NCI-H2227 (cell line): ENCODE data around the gene FBF1.
"Not testable (repeated sequence)": the region's sequence is repeated elsewhere in the genome, so short reads cannot be mapped to it uniquely, and the experiment has no call there.

ENCODE experiments used
- DNase-seq: peaks from one replicate; lab custom pipeline; 2025; ENCODE audit not compliant: unreplicated experiment; lab: John Stamatoyannopoulos, UW

The FBF1 gene

DNA sequence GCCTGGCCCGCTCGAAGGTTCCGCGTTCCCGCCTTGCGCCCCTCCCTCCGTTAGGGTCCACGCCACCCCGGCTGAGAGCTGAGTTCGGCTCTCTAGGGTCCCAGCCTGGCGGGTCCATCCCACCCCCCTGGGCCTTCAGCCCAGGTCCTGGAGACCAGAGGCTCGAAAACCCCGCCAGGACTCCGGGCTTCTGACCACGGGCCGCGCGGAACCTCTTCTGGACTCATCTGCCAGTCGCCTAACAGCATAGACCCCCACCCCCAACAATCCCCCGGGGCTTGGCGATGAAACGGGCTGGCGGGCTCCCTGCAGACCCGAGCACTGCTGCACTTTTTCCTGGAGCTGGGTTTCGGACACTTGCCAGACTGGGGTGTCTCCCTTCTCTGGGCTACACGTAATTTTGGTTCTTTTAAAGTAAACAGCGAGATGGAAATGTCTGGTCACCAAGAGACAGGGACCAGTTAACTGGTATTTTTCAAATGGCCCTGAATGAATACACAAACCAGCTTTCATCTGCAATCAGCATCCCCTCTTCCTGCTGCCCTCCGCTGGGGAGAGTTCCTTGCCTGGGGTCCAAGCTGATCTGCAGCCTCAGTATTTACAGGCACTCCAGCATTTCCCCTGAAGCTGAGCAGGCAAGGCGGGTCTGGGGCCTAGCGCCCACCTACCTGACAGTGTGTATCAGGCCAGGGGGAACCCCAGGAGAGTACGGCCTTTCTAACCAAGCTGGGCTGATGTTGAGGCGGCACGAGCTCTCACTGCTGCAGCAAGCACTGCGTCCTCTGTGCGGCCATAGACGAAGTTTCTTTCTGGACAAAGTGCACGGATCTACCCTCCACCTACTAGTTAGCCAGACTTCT, 43.5 kb downstream of the FBF1 start:
- no peak for DNase-seq

DNA sequence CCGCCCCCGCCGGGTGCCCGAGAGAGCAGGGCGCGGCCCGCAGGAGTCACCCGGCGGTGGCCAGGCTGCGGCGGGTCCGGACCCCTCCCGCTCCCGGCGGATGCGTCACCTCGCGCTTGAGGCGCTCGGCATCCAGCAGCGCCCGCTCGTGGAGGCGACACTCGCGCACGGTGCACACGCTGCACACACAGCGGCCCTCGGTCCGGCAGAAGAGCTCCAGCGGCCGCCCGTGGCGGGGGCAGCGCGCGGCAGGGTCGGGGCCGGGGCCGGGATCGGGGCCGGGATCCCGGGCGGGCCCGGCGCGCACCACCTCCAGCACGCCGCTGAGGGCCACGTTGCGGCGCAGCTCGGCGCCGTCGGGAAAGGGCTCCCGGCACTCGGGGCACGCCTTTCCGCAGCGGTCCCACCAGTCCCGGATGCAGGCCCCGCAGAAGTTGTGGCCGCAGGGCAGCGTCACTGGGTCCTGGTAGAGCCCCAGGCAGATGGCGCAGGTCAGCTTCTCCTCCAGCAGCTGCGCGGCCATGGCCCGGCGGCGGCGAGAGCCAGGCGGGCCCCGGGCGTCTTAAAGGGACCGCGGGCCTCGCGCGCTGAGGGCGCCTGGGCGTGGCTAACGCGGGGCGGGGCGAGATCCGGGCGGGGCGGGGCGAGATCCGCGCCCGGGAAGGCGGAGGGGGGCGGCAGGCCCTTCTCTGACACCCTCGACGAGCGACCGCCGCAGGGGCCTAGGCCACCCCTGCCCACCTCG, 44.3 kb downstream of the FBF1 start, which contains the start of gene TRIM65:
TSS of gene TRIM65 (minus strand) at position 537 of the 745 bp plus-strand sequence. CDS start at position 523, 14 bp downstream.
- peak; percentile 51 for DNase-seq

DNA sequence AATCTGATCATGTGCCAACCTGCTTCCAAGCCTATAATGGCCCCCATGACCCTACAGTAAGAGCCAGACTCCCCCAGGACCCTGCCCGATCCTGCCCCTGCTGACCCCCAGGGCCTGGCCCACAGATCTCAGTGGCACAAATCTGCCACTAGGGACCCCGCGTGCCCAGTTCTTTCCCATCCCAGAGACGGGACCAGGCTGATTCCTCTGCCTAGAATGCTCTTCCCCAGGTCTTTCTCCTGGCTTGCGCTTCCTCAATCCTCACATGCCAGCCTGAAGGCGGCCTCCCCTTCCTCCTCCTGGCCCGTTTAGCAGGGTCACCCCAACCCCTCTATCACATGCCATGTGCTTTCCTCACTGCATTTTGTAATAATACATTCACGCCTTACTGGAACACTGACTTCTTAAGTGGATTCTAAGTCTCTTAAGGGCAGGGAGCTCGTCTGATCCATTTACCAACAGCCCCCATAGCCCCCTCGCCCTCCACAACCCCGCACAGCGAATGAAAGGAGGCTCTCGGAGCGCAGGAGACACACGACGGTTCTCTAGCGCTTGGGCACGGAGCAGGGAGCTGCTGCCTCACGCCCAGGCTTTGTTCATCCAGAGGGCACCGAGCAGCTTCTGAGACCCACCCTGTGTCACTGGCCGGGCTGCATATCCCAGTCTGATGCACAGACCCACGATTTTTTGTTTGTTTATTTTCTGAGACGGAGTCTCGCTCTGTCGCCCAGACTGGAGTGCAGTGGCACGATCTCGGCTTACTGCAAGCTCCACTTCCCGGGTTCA, 45.3 kb downstream of the FBF1 start:
- DNase-seq = no peak

DNA sequence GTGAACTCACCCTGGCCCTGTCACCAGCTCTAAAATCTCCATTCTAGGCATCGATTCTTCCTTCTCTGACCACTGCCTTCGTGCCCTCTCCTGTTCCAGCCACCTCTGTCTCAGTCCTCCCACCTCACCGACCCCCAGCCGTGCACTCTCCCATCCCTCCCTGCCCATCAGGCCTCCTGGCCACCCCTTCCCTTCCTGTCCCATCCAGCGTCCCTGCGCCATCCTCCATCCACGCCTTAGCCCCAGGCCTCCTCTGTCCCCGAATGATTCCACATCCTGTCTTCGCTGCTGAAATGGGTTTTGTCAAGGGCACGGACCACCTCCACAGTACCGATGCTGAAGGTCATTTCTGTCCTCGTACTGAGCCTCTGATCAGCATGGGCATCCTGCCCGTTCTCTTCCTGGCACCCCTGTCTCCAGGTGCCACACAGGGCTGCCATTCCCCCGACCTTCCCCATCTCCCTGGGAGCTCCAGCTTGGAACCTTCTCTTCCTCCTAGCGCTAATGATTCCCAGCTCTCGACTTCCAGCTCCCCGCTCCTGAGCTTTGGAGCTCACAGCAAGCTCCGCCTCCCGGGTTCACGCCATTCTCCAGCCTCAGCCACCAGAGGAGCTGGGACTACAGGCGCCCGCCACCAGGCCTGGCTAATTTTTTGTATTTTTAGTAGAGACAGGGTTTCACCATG, 46.7 kb downstream of the FBF1 start:
- DNase-seq = peak; percentile 42

DNA sequence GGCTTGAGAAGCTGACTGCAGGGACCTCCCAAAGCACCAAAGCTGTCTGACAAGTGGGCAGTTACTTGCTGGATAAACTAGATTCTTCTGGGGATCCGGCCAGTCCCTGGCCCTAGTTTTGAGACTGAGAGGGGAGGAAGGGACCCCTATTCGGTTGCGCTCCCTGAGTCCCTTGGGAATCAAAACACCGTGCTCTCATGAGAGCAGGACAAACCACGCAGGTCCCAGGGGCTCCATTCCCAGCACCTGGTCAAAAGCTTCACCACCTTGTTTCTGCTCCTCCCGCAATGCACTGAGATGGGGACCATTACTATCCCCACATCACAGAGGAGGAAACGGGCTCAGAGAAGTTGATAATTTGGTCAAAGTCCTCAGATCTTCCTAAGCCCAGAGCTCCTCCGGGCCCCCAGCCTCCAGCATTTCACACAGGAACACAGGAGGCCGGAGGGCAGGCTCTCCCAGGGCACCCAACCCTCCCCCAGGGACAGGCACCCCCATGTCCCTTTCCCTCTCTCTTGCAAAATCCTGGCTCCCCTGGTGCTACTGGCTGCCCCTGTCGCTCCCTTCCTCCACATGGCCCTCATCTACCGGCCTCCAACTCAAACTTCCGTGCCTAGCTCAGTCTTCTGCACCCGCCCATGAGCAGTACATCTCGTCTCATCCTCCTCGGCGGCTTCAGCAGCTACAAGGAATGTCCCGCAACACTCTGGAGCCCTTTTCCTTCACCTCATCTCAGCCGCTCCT, 47.4 kb downstream of the FBF1 start:
- DNase-seq = no peak

DNA sequence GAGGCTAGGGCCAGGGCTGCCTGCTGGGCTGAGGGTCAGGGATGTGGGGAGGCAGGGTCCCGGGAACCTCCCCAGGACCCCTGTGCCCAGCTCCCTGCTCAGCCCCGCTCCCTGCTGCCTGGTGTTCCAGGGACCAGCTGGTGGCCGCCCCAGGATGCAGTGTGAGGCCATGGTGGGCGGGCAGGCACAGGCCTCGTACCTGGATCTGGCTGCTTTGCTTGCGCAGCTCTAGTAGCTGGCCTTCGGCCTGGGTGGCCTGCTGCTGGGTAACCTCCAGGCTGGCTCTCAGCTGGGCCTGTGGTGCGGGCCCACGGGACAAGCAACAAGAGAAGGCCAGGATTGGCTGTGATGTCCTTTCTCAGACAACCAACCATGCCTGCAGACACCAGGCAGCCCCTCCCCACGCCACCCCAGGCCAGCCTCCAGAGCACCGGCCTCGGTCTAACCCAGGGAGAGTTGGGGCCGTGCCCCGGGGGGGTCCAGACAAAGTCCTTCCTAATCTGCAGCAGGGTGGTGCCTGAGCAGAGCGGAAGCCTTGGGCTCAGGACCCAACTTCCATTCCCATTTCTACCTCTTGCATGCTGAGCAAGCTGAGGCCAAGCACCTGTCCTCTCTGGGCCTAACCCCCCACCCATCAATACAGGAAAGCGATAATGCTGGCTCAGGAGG, 48.2 kb downstream of the FBF1 start:
- no peak for DNase-seq

DNA sequence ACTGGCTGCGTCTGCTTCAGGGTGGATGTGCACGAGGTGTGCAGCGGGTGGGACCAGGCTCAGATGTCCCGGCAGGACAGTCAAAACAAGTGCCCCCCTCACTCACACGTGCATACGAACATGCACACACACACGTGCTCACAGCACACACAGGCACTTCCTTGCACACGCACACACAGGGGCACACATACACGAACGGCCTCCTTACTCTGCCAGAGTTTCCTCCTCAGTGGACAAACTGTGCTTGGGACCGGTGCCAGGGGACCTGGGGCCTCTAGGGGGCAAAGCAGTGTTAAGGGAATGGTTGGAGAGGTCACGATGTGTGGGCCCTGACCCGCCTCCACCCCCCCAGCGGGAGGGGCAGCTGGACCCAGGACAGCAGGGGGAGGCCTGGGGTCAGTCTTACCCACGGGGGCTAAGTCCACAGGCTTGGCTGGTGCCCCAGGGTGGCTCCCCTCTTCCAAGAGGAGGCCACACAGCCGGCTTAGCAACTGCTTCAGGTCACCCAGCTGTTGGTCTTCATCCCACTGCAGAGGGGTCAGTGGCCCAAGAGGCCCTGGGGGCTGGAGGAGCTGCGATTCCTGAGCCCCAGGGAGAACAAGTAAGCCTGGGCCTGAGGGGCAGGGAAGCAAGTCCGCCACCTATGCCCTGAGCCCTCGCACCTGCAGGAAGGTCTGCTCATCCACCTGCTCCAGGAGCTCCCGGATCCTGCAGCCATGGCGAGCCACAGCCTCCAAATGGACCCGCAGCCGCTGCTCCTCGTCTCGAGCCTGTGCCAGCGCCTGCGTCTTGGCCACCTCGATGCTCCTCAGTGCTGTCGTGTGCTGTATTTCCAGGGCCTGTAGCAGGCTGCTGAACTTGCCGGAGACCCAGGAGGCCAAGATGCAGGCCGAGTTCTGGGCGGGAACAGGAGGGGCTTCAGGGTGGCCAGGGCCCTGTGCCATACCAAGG, 49.0 kb downstream of the FBF1 start:
- no peak for DNase-seq

DNA sequence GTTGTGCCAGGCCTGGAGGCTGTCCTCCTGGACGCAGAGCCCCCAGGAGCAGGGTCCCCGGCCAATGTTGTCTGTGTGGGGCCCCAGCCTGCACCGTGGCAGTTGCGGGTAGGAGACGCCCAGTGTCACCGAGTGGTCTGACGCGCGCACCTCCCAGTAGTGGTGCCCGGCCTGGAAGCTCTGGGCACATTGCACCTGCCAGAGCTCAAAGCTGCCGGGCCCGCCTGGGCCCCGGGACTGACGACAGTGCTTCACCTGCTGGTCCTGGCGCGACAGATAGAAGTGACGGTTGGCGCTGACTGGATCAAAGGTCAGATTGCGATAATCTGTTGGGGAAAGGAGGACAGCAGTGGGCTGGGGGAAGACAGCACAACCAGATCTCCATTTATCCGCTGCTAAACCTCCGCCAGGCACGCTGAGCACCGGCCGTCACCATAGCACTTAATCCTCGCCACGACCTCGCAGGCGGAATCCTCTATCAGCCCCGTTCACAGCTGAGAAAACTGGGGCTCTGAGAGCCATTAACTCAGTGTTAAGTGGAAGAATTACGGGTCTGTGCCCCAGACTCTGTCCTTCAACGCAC, 49.7 kb downstream of the FBF1 start:
- no peak for DNase-seq

DNA sequence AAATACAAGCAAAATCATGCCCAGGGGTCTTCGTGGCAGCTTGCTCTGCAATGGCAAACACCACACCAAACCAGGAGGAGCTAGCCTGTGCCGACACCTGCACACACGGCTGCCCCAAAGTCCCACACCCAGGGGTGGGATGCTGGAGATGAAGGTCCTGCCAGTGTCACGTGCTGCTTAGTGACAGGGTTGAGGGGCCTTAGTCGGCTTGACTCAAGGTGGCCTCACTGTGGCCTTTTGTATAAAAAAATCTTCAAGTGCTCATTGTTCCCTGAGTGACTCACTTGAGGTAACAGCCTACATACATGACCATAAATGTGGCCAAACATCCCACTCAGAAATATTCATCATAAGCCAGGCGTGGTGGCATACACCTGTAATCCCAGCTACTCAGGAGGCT, 51.4 kb downstream of the FBF1 start:
- DNase-seq = no peak

DNA sequence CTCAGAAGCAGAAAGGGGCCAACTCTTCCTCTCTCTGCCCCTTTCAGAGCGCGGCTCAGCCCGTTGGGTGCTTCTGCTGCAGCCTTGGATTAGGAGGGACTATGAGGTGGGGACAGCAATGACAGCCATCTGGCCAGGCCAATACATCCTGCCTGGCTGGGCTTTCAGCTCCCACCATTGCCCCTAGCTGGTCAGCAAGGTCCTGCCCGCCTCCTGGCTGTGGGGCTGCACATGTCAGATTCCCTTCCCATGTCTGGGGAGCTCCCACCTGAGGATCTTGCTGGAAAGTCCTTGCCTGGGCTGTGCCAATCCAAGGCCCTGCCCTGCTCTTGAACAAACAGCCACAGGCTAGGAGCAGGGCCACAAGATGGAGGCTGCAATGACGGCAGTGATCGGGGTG, 52.4 kb downstream of the FBF1 start:
- DNase-seq = no peak

DNA sequence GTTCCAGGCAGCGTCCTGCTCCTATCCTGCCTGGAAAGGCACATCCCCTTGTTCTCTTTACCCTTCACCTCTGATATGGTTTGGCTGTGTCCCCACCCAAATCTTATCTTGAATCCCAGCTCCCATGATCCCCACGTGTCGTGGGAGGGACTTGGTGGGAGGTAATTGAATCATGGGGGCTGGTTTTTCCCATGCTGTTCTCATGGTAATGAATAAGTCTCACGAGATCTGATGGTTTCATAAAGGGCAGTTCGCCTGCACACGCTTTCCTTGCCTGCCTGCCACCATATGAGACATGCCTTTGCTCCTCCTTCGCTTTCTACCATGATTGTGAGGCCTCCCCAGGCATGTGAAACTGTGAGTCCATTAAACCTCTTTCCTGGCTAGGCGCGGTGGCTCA, 55.0 kb downstream of the FBF1 start:
- DNase-seq = not testable (repeated sequence)

DNA sequence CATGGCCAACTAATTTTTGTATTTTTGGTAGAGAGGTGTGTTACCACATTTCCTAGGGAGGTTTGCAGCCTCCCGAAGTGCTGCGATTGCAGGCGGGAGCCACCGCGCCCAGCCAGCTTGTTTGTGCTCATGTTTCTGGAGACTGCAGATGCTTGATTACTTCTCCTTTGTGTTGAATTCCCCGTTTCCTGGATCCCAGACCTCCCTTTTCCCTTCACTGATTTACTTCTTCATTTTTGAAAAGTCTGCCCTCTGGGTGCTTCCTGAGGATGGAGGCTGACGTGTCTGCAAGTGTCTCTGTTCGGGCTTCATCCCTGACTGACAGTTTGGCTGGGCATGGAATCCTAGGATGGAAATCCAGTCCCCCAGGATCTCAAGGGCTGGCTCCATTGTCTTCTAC, 55.4 kb downstream of the FBF1 start:
- no peak for DNase-seq

DNA sequence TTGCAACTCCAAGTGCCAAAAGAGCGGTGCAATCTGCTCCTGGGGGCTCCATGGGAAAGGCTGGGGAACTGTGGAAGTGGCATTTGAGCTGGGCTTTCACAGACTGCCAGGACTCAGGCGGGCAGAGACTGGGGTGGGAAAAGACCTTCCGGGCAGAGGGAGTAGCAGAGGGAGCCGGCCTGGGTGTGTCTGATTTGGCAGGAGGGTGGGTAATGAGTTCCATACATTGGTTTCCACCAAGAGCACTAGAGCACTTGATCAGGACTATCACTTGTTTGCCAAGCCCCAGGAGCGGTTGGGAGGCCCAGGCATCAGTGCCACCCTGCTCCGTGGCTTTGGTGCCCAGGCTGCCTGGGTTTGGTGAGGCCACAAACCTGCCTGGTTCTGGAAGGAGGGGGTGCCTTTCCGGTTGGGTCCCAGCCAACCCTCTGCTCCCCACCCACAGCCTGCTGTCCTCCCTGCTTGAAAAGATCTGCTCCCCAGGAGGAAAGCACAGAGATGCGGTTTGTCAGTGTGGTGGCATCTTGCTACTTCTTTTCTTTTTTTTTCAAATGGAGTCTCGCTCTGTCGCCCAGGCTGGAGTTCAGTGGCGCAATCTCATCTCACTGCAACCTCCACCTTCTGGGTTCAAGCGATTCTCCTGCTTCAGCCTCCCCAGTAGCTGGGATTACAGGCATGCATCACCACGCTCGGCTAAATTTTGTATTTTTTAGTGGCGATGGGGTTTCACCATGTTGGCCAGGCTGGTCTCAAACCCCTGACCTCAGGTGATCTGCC, 59.0 kb downstream of the FBF1 start:
- DNase-seq = no peak

DNA sequence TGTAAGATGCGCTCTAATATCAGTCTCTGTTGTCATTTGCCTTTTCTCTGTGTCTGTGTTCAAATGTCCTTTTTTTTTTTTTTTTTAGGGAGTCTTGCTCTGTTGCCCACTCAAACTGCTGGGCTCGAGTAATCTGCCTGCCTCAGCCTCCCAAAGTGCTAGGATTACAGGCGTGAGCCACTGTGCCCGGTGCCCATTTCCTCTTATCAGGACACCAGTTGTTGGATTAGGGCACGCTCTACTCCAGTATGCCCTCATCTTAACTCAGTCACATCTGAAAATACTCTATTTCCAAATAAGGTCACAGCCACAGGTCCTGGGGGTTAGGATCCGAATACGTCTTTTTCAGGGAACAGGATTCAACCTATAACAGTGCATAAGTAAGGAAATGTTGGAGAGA, 60.6 kb downstream of the FBF1 start:
- DNase-seq = no peak

DNA sequence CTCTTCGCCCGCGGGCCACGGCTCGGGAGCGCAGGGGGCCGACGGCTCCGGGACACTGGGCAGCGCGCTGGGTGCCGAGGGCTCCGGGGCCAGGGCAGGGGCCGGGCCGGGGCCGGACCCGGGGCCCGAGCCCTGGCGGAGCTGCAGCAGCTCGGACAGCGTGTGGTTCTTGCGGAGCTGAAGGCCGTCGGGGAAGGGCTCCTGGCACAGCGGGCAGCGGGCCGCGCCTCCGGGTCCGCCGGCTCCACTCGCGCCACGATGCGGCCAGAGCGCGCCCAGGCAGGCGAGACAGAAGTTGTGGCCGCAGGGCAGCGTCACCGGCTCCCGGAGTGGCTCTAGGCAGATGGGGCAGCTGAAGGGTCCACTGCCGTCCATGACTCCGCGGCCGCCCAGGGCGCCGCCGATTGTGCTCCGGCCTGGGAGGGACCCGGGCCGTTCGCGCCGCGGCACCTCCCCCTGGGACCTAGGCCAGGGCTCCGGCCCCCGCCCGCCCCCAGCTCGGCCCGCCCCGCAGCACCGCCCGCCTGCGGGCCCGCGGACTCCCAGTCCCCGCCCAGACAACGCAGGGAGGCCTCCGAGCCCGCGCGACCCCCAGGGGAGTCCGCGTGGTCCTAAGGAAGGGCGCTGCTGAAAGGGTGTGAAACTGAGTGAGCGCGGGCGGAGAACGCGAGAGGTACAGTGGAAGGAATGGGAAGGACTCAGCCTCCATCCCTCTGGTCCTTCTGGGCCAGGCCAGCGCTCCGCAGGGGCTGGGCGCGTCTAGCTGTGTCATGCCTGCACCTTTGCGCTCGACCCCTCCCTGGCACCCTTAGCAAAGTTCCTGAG, 62.5 kb downstream of the FBF1 start, which contains the start of gene TRIM47:
TSS of gene TRIM47 (minus strand) at position 408 of the 825 bp plus-strand sequence. CDS start at position 375, 33 bp downstream.
- DNase-seq = peak; percentile 53

DNA sequence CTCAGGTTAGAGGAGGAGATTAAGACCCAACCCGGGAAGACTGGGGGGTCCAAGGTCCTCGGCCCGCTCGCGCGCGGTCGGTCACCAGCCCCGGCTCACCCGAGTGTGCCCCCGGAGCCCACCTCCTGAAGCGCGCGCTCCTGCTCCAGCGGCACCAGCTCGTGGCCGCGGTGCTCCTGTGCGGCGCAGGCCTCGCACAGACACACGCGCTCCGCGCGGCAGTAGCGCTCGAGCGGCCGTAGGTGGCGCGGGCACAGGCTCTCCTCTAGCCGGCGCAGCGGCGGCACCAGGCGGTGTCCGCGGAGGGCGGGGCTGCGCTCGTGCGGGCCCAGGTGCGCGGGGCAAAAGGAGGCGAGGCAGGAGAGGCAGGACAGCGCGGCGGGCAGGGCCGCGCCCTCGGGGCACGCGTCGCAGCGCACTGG, 63.1 kb downstream of the FBF1 start:
- DNase-seq = peak; percentile 87
